GM21360 (cell line): ENCODE data around the gene FCHSD2.
"Not testable (repeated sequence)": the region's sequence is repeated elsewhere in the genome, so short reads cannot be mapped to it uniquely, and the experiment has no call there.

Experiments used
- ATAC-seq: cut with Tn5 transposase; IDR thresholded peaks from one replicate; pipeline ENCODE4 v1.9.1; 2021; ENCODE audit warnings: mild to moderate bottlenecking, moderate library complexity; ENCODE audit not compliant: unreplicated experiment

FCHSD2 gene

GRCh38 chr11:72811686-72812085, 330.4 kb downstream of the FCHSD2 start:
- not testable (repeated sequence) for ATAC-seq

DNA sequence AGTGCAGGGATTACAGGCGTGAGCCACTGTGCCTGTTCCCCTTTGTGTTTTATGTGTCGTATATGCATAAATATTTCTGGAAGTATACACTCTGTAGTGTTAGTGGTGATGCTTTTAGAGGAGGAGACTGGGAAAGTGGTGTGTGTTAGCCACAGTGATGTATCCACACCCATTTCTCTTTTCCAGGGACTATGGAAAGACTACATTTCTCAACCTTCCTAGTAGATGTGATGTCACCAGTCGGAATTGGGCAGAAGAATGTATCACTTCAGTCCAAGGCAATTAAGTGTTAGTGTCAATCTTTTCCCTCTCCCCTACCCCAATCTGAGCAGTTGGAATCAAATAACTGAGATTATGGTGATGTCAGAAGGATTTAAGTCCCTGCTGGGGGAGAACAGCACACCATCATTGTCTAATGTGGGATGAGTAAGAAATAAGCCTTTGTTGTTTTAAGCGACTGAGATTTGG, 333.8 kb downstream of the FCHSD2 start:
- no peak for ATAC-seq

DNA sequence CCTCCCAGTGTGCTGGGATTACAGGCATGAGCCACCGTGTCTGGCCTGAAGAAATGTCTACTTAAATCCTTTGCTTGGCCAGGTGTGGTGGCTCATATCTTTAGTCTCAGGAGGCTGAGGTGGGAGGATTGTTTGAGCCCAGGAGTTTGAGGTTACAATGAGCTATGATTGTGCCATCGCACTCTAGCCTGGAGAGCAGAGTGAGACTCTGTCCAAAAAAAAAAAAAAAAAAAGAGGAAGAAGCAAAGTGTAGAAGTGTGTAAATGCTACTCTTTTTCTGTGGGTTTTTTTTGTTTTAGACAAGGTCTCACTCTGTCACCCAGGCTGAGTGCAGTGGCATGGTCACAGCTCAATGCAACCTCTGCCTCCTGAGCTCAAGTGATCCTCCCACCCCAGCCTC, 334.3 kb downstream of the FCHSD2 start:
- no peak for ATAC-seq

DNA sequence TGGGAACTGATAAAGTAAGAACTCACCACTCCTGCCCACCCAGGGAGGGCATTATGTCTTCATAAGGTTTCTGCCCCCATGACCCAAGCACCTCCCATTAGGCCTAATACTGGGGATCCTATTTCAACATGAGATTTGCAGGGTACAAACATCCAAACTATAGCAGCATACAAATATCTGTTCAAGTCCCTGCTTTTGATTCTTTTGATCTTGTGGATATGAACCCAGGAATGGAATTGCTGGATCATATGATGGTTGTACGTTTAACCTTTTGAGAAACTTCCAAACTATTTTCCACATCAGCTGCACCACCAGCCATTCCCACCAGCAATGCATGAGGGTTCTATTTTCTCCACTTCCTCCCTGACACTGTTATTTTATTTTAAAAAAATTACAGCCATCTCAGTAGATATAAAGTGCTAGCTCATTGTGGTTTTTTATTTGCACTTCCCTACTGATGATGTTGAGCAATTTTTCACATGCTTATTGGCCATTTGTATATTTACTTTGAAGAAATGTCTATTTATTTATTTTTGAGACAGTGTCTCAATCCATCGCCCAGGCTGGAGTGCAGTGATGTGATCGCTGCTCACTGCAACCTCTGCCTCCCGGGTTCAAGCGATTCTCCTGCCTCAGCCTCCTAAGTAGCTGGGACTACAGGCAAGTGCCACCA, 335.0 kb downstream of the FCHSD2 start:
- no peak for ATAC-seq

- ATAC-seq, result not testable (repeated sequence)
Measured at GRCh38 chr11:72806378-72806777, 335.7 kb downstream of the FCHSD2 start.

DNA sequence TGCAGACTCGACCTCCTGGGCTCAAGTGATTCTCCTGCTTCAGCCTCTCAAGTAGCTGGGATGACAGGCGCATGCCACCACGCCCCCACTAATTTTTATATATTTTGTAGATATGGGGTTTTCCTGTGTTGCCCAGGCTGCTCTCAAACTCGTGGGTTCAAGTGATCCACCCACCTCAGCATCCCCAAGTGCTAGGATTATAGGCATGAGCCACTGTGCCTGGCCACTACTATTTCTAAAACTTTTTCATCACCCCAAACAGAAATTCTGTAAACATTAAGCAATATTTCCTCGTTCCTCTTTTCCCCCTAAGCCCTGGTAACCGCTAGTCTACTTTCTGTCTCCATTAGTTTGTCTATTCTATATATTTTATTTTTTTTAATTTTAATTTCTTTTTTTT, 336.9 kb downstream of the FCHSD2 start:
- no peak for ATAC-seq

DNA sequence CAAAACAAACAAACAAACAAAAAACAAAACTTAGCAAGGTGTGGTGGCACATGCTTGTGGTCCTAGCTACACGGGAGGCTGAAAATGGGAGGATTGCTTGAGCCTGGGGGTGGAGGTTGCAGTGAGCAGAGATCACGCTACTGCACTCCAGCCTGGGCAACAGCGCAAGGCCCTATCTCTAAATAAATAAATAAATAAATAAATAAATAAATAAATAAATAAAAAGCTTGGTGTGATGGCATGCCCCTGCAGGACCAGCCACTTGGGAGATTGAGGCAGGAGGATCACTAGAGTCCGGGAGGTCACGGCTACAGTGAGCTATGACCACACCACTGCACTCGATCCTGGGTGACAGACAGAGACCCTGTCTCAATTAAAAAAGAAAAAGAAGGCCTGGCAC, 339.3 kb downstream of the FCHSD2 start:
- no peak for ATAC-seq

- no peak for ATAC-seq
Measured at GRCh38 chr11:72799441-72799840, 342.7 kb downstream of the FCHSD2 start.

GRCh38 chr11:72798361-72798760, 343.8 kb downstream of the FCHSD2 start:
- ATAC-seq, result no peak

DNA sequence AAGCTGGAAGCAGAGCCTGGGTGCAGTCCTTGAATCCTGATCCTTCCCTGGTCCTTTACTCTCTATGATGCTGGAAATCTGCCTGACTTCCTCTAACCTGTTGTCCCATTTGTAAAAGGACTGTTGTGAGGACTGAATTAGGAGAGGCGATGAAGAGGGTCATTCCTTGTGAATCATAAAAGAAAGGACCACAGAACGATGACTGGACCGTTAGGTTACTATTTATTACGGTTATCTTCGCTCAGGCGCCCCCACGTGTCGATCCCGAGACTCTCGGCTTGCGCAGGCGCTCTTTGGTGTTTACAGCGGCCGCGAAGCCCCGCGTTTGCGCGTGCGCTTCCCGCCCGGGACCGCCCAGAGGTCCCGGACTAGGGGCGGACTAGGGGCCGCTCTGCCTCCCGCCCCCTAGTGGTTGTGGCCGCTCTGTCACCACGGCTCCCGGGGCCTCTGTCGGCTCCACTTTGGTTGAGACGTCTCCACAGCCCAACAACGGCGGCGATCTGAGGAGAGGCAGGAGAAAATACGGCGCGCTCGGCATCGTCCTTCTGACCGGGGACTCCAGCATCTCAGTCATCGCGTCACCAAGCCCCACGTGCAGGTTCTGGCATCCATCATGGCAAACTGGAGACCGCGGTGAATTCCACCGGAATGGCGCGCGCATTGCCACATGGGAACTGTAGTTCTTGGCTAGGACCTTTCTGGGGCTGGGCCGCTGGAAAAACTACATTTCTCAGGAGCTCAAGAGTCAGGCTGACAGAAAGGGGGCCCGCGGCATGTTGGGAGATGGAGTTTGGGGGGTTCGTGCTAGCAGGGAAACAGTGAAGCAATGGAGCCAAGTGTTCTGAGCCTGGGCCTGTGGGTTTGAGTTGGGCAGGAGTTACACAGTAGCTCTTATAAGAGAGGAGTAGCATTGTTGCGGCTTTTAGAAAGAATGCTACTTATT, 348.4 kb downstream of the FCHSD2 start, which contains the start of gene STARD10:
TSS of gene STARD10 (minus strand) at position 623 of the 943 bp plus-strand sequence. CDS start 12,866 bp downstream, outside the sequence.
- peak; percentile 89 for ATAC-seq

DNA sequence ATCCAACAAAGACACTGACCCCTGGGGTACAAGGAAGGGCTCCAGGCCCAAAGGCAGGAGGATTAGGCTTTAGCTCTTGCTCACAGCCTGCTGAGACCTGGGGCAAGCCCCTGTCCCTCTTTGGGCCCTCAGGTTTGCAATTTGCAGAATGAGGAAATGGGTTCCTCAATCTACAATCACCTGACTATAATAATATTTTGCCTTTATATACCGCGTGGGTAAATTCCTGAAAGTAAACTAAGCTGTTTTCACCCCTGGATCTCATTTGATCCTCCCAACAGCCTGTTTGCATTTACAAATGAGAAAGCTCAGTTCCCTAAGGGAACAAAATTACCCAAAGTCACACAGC, 349.1 kb downstream of the FCHSD2 start:
- ATAC-seq, result no peak

DNA sequence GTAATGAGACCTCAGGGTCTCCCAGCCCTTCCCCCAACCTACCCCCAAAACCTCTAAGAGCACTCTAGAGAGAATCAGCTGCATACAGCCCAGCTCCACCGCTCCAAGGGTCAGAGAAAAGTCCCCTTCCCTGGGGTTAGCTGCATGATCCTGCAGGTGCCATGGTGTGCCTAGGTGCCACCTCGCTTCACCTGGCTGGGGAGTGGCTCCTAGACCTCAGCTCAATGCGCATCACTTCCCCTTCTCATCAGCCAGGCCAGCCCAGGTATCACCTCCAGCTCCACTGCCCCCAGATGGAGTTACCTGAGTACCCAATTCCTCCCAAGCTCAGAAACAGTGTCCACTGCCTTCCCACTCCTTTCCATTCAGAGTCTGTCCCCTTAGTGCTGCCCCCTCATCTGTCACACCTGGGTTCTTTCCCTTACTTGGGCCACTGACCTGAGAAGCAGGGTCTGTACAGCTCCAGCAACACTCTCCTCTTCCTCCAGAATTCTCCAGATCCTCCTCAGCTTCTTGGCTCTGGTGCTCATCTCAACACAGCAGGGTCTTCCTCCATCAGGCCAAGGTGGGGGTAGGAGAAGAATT, 349.6 kb downstream of the FCHSD2 start:
- ATAC-seq, result no peak

- not testable (repeated sequence) for ATAC-seq
Measured at GRCh38 chr11:72791228-72791627, 350.9 kb downstream of the FCHSD2 start.

GRCh38 chr11:72789493-72790131, 352.5 kb downstream of the FCHSD2 start:
- no peak for ATAC-seq

DNA sequence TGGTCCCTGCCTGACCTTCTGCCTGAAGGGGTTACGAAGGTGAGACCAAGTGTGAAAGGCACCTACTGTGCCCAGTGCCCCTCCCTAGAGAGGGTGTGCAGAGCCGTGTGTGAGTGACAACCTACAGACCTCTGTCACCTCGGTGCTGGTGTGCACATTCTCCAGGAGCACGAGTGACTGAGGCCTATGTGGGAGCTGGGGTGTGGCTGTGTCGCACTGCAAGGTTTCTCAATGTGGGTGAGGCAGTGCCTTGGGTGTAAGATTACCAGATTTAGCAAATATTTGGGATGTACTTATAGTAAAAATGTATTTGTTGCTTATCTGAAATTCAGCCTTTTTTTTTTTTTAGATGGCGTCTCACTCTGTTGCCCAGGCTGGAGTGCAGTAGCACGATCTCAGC, 353.9 kb downstream of the FCHSD2 start:
- ATAC-seq, result no peak

- ATAC-seq, result no peak
Measured at GRCh38 chr11:72787216-72788104, 354.7 kb downstream of the FCHSD2 start.
